NB4 (cell line): ENCODE results near the gene LMO1.

ENCODE experiments used
- DNase-seq: peaks from one replicate; pipeline ENCODE4 v3.0.0; 2010; ENCODE audit warnings: low read depth
- H3K4me3 ChIP-seq: one replicate; pipeline ENCODE4 v1.5.1; 2011; ENCODE audit warnings: mild to moderate bottlenecking, low read depth, low read length, moderate library complexity
- MYC ChIP-seq: IDR thresholded peaks from 2 replicates; pipeline ENCODE4 v1.6.1; 2011; ENCODE audit warnings: low read depth, low read length
- POLR2A ChIP-seq: IDR thresholded peaks from 2 replicates; pipeline ENCODE4 v1.6.1; 2011; ENCODE audit warnings: mild to moderate bottlenecking; ENCODE audit not compliant: insufficient read length; ENCODE audit errors: extremely low read depth
- TF ChIP-seq, protein P1 (sequence below): IDR thresholded peaks from 2 replicates; pipeline ENCODE4 v1.6.1; 2011; ENCODE audit warnings: low read depth, low read length
- TF ChIP-seq, protein P2 (sequence below): IDR thresholded peaks from one replicate; pipeline ENCODE4 v1.5.1; 2012; ENCODE audit warnings: low read depth, low read length

The LMO1 gene

DNA sequence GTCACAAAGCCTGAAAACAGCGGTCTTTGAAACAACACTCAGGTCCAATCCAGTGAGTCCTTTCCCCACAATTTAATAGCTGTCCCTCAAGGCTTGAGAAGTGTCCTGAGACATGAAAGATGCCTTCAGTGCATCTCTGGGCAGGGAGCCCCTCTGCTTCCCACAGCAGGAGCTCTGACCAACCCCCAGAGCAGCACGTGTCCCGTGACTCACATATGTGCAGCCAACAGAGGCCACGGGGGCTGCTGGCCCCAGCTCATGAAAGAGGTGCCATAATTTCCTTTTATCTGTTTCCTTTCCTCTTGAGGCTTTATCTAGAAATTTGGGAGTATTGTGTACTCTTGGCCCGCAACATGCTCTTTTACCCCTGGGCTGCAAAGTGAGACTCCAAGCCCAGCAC, 33.2 kb upstream of the LMO1 start:
- H3K4me3 ChIP-seq, result no peak overlapping the region
- TF ChIP-seq POLR2A, result no peak
- no peak for TF ChIP-seq MYC
- TF ChIP-seq, protein P1, sequence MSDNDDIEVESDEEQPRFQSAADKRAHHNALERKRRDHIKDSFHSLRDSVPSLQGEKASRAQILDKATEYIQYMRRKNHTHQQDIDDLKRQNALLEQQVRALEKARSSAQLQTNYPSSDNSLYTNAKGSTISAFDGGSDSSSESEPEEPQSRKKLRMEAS, result no peak
- TF ChIP-seq, protein P2, sequence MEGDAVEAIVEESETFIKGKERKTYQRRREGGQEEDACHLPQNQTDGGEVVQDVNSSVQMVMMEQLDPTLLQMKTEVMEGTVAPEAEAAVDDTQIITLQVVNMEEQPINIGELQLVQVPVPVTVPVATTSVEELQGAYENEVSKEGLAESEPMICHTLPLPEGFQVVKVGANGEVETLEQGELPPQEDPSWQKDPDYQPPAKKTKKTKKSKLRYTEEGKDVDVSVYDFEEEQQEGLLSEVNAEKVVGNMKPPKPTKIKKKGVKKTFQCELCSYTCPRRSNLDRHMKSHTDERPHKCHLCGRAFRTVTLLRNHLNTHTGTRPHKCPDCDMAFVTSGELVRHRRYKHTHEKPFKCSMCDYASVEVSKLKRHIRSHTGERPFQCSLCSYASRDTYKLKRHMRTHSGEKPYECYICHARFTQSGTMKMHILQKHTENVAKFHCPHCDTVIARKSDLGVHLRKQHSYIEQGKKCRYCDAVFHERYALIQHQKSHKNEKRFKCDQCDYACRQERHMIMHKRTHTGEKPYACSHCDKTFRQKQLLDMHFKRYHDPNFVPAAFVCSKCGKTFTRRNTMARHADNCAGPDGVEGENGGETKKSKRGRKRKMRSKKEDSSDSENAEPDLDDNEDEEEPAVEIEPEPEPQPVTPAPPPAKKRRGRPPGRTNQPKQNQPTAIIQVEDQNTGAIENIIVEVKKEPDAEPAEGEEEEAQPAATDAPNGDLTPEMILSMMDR, result no peak
- DNase-seq, result no peak

DNA sequence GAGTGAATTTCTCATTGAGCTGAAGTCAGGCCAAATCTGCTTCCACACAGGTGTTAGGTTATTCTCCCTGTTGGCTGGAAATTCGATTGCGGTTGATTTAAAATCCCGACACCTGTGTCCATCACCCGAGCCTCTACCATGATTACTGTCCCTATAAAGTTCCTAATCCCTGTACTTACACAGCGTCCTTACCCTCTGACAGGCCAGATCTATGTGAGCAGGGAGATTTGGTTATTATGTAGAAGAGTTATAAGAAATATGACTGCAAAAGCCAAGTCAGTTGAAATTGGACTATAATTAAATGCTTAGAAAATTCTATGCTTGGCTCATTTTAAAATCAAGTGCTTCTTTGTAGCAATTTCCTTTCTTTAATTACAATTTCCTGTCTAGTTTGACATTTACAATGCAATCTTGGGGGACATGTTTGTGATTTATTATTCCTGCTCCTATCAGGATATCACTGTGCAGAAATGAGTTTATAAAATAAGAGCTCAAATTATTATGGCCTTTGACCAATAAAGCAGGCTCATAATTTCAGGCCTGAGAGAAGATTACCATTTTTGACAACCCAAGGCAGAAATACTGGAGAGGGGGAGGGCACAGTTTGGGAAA, 32.5 kb upstream of the LMO1 start:
- no peak overlapping the region for H3K4me3 ChIP-seq
- DNase-seq, result no peak
- TF ChIP-seq, protein P2, result no peak
- TF ChIP-seq POLR2A, result no peak
- TF ChIP-seq, protein P1, result no peak
- no peak for TF ChIP-seq MYC

DNA sequence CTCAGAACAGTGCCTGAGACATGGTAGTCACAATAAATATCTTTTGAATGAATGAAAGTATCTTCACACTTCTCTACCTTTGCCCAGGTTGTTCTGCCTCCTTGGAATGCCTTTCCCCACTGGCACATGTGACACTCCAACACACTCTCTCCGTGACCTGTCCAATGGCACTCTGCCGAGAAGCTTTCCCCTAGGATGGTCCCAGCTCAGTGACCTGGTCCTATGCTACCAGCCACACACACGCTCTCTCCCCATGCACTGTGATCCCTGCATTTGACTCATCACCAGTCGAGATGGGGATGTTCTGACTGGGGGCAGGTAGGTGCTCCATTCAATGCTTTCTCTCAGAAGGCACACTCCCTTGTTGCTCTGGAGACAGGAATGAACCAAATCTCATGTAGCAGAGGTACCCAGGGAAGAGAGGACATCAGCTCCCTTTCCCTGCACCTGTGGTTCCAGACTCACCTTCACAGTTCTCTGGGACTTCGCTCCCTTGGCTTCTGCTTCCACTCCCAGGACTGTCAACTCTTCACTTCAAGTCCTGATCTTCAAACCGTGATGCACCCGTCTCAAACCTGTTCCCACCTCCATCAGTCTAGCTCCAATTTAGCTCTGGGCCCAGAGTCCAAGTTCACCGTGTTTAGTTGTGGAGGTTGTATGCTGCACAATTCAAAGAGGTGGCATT, 30.7 kb upstream of the LMO1 start:
- TF ChIP-seq, protein P2, result no peak
- TF ChIP-seq POLR2A (no peak), MYC (no peak)
- TF ChIP-seq, protein P1, result no peak
- no peak overlapping the region for H3K4me3 ChIP-seq
- DNase-seq, result no peak

DNA sequence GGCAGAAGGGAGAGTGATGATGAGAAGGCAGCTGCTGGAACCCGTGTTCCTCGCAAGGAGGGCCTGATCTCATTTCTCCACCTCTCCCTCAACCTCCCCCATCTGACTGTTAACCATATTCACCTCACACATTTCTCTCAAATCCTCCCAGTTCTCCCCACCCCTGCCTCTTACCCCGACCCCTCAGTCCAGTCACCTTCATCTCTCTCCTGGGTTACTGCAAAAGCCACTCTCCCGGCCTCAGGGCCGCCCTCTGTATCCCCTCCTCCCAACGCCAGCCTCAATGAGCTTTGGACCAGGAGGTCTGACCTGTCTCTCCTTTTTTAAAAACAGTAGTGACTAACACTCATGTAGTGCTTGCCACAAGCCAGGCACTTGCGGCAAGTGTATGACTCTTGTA, 29.5 kb upstream of the LMO1 start:
- TF ChIP-seq, protein P2, result no peak
- TF ChIP-seq, protein P1, result no peak
- TF ChIP-seq MYC, result no peak
- TF ChIP-seq POLR2A, result no peak
- DNase-seq, result no peak
- H3K4me3 ChIP-seq, result no peak overlapping the region

DNA sequence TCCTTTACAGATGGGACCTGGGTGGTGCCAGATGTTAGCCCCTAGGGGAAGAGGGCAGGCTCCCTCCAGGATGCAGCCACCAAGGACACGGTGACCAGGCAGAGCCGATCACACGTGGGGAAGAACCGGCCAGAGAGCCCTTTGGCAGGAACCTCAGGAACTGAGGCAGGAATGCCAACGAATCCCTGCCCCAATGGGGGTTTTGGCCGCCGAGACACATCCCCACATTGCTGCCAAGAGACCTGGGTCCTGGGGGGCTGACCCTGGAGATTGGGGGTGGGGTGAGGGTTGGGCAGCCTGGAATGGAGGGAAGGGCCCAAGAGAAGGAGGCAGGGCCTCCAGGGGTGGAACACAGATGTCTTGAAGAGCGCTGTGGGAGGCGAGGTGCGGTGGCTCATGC, 28.7 kb upstream of the LMO1 start:
- TF ChIP-seq, protein P2, result no peak
- TF ChIP-seq, protein P1, result no peak
- TF ChIP-seq MYC (no peak), POLR2A (no peak)
- no peak overlapping the region for H3K4me3 ChIP-seq
- no peak for DNase-seq
